IMR-90 (cell line): ENCODE results near the gene ANKIB1. TPM values are rescaled to one million over a fixed set of nuclear protein-coding genes. Genes with fewer than 3 reads are reported as not detected.

Experiments used
- ATAC-seq: fragments of 200-7000 bp; cut with Tn5 transposase; 2 replicates; pipeline ENCODE4 v1.9.1; 2020; ENCODE audit warnings: low read depth, mild to moderate bottlenecking, moderate library complexity
- BruUV-seq: library from RNA; stranded (reverse); fragments of 400-500 nt; replicated peaks from 2 replicates; lab custom pipeline; 2021; lab: Mats Ljungman, UMichigan
- CTCF ChIA-PET: fragments of 300-600 bp; formaldehyde crosslinking; extraction: SDS; loops from one replicate; lab custom pipeline; 2021; ENCODE audit warnings: antibody characterized with exemption; lab: Yijun Ruan, JAX
- POLR2A ChIA-PET: fragments of 300-600 bp; sonication (Branson Sonifier 250); formaldehyde crosslinking; loops from one replicate; lab custom pipeline; 2022; ENCODE audit warnings: antibody characterized with exemption; ENCODE audit not compliant: unreplicated experiment; lab: Charles Lee
- DNase-seq: peaks from one replicate; pipeline ENCODE4 v3.0.0; 2013
- H2AFZ ChIP-seq: replicated peaks from 2 replicates; pipeline ENCODE3; 2013; ENCODE audit warnings: low read length, mild to moderate bottlenecking; ENCODE audit not compliant: poor library complexity
- H2AK5ac ChIP-seq: 2 replicates; pipeline ENCODE4 v1.6.1; 2013; ENCODE audit warnings: low read depth, low read length, inconsistent platforms
- H2AK9ac ChIP-seq: replicated peaks from 2 replicates; pipeline ENCODE3; 2013; ENCODE audit warnings: mild to moderate bottlenecking, low read depth, low read length, moderate library complexity; ENCODE audit not compliant: poor library complexity
- H2BK120ac ChIP-seq: 2 replicates; pipeline ENCODE4 v1.6.1; 2013; ENCODE audit warnings: low read depth, low read length, inconsistent platforms
- H2BK15ac ChIP-seq: 3 replicates; pipeline ENCODE4 v1.6.1; 2013; ENCODE audit warnings: low read depth, low read length, inconsistent platforms
- H2BK20ac ChIP-seq: 2 replicates; pipeline ENCODE4 v1.6.1; 2013; ENCODE audit warnings: low read depth, mild to moderate bottlenecking, inconsistent platforms, low read length, moderate library complexity
- H2BK5ac ChIP-seq: 2 replicates; pipeline ENCODE4 v1.6.1; 2013; ENCODE audit warnings: mild to moderate bottlenecking, low read depth, low read length, inconsistent platforms; ENCODE audit not compliant: poor library complexity, severe bottlenecking
- H3K14ac ChIP-seq: replicated peaks from 2 replicates; pipeline ENCODE4 v1.6.1; 2013; ENCODE audit warnings: low read depth, low read length, inconsistent platforms
- H3K18ac ChIP-seq: 2 replicates; pipeline ENCODE4 v1.6.1; 2013; ENCODE audit warnings: low read depth, low read length, control low read depth
- H3K23ac ChIP-seq: 2 replicates; pipeline ENCODE4 v1.6.1; 2013; ENCODE audit warnings: low read depth, low read length, inconsistent platforms
- H3K27ac ChIP-seq: 2 replicates; pipeline ENCODE4 v1.5.1; 2013; ENCODE audit warnings: mild to moderate bottlenecking, control low read depth, low read length; ENCODE audit not compliant: insufficient read depth
- H3K27me3 ChIP-seq: 2 replicates; pipeline ENCODE4 v1.6.1; 2013; ENCODE audit warnings: low read length; ENCODE audit not compliant: control insufficient read depth, insufficient read depth
- H3K36me3 ChIP-seq: 2 replicates; pipeline ENCODE4 v1.6.1; 2013; ENCODE audit warnings: low read length, mixed read lengths; ENCODE audit not compliant: control insufficient read depth, insufficient read depth
- H3K4ac ChIP-seq: 2 replicates; pipeline ENCODE4 v1.6.1; 2013; ENCODE audit warnings: low read depth, low read length, inconsistent platforms
- H3K4me1 ChIP-seq: 2 replicates; pipeline ENCODE4 v1.6.1; 2013; ENCODE audit warnings: low read length, mixed read lengths; ENCODE audit not compliant: control insufficient read depth, insufficient read depth
- H3K4me2 ChIP-seq: 2 replicates; pipeline ENCODE4 v1.6.1; 2013; ENCODE audit warnings: low read depth, mild to moderate bottlenecking, control low read depth, low read length, moderate library complexity
- H3K4me3 ChIP-seq: 2 replicates; pipeline ENCODE4 v1.5.1; 2013; ENCODE audit warnings: low read depth, mild to moderate bottlenecking, control low read depth, low read length, moderate library complexity; ENCODE audit not compliant: insufficient read depth
- H3K56ac ChIP-seq: 2 replicates; pipeline ENCODE4 v1.6.1; 2013; ENCODE audit warnings: low read length, inconsistent platforms; ENCODE audit not compliant: insufficient read depth; ENCODE audit errors: extremely low read depth
- H3K79me1 ChIP-seq, 2 experiments: 2 replicates each; pipeline ENCODE4 v1.6.1; 2013; ENCODE audit warnings: low read length in 2 of 2, inconsistent platforms in 1 of 2, low read depth in 1 of 2
- H3K9ac ChIP-seq: 2 replicates; pipeline ENCODE4 v1.6.1; 2013; ENCODE audit warnings: low read depth, low read length, control low read depth
- H3K9me1 ChIP-seq: 2 replicates; pipeline ENCODE4 v1.6.1; 2013; ENCODE audit warnings: low read length, inconsistent platforms; ENCODE audit not compliant: insufficient read depth
- H3K9me3 ChIP-seq: 2 replicates; pipeline ENCODE4 v1.6.1; 2013; ENCODE audit warnings: low read length; ENCODE audit not compliant: control insufficient read depth, insufficient read depth
- H4K20me1 ChIP-seq: 2 replicates; pipeline ENCODE4 v1.6.1; 2013; ENCODE audit warnings: low read length, inconsistent platforms; ENCODE audit not compliant: insufficient read depth
- H4K5ac ChIP-seq: 2 replicates; pipeline ENCODE4 v1.6.1; 2013; ENCODE audit warnings: mild to moderate bottlenecking, low read depth, low read length, control low read depth
- H4K8ac ChIP-seq, 2 experiments: 2 replicates each; pipeline ENCODE4 v1.6.1; 2013; ENCODE audit warnings: low read depth in 2 of 2, low read length in 2 of 2, control low read depth in 1 of 2, inconsistent platforms in 1 of 2
- H4K91ac ChIP-seq: 2 replicates; pipeline ENCODE4 v1.6.1; 2013; ENCODE audit warnings: low read depth, low read length, inconsistent platforms; ENCODE audit not compliant: insufficient read depth
- BHLHE40 ChIP-seq: fragments of 150-350 bp; IDR thresholded peaks from 2 replicates; pipeline ENCODE4 v1.6.1; 2016; ENCODE audit warnings: mild to moderate bottlenecking, low read depth, low read length
- CEBPB ChIP-seq: IDR thresholded peaks from 2 replicates; pipeline ENCODE4 v1.6.1; 2012; ENCODE audit warnings: low read depth, low read length, improper control_type of control experiment
- CHD1 ChIP-seq: IDR thresholded peaks from 2 replicates; pipeline ENCODE4 v1.6.1; 2012; ENCODE audit warnings: low read depth, low read length, improper control_type of control experiment
- CTCF ChIP-seq: conservative IDR thresholded peaks from 2 replicates; pipeline ENCODE4 v1.5.1; 2012; ENCODE audit warnings: mild to moderate bottlenecking, low read depth, low read length, improper control_type of control experiment
- ELK1 ChIP-seq: fragments of 150-350 bp; IDR thresholded peaks from 2 replicates; pipeline ENCODE4 v1.6.1; 2016; ENCODE audit warnings: low read depth, mild to moderate bottlenecking, low read length, moderate library complexity, borderline replicate concordance
- FOS ChIP-seq: fragments of 150-350 bp; IDR thresholded peaks from 2 replicates; pipeline ENCODE4 v1.6.1; 2016; ENCODE audit warnings: low read depth, low read length
- MAFK ChIP-seq: IDR thresholded peaks from 2 replicates; pipeline ENCODE4 v1.6.1; 2012; ENCODE audit warnings: low read depth, low read length, improper control_type of control experiment
- MAZ ChIP-seq: IDR thresholded peaks from 2 replicates; pipeline ENCODE4 v1.6.1; 2012; ENCODE audit warnings: low read depth, mild to moderate bottlenecking, low read length, improper control_type of control experiment, moderate library complexity, borderline replicate concordance
- MXI1 ChIP-seq: IDR thresholded peaks from 2 replicates; pipeline ENCODE4 v1.6.1; 2012; ENCODE audit warnings: low read depth, mild to moderate bottlenecking, low read length, moderate library complexity, borderline replicate concordance
- NFE2L2 ChIP-seq: fragments of 150-350 bp; IDR thresholded peaks from 2 replicates; pipeline ENCODE4 v1.6.1; 2016; ENCODE audit warnings: low read depth, mild to moderate bottlenecking, low read length
- POLR2A ChIP-seq: IDR thresholded peaks from 2 replicates; pipeline ENCODE4 v1.6.1; 2012; ENCODE audit warnings: mild to moderate bottlenecking, low read depth, low read length
- RAD21 ChIP-seq: IDR thresholded peaks from 2 replicates; pipeline ENCODE4 v1.6.1; 2012; ENCODE audit warnings: low read length, improper control_type of control experiment
- RCOR1 ChIP-seq: IDR thresholded peaks from 2 replicates; pipeline ENCODE4 v1.6.1; 2012; ENCODE audit warnings: mild to moderate bottlenecking, low read length, improper control_type of control experiment; ENCODE audit not compliant: insufficient replicate concordance
- RFX5 ChIP-seq: IDR thresholded peaks from 2 replicates; pipeline ENCODE4 v1.8.0; 2012; ENCODE audit warnings: low read depth, mild to moderate bottlenecking, low read length, moderate library complexity
- SMC3 ChIP-seq: fragments of 150-350 bp; IDR thresholded peaks from 2 replicates; pipeline ENCODE4 v1.6.1; 2016; ENCODE audit warnings: low read depth, mild to moderate bottlenecking, antibody characterized with exemption, low read length, moderate library complexity
- USF2 ChIP-seq: fragments of 150-350 bp; IDR thresholded peaks from 2 replicates; pipeline ENCODE4 v1.6.1; 2017; ENCODE audit warnings: mild to moderate bottlenecking, antibody characterized with exemption, low read length, low read depth
- WGBS, 2 experiments: methylation state at CpG; one replicate each; pipeline versions ENCODE4 v1.1.5 to v1.1.7; 2013; ENCODE audit warnings: missing lambda C conversion rate in 2 of 2; ENCODE audit not compliant: insufficient read length in 1 of 2; ENCODE audit errors: extremely low coverage in 2 of 2; 5-methylcytosine and 5-hydroxymethylcytosine counted together
- dilution Hi-C: fragments of 300-500 bp; cut with HindIII; formaldehyde crosslinking; loops from one replicate; pipeline ENCODE4 v1.14.3; 2018; ENCODE audit warnings: low sequenced_read_pairs; ENCODE audit not compliant: unreplicated experiment
- in situ Hi-C: fragments of 300-500 bp; cut with MboI; formaldehyde crosslinking; loops from 3 replicates; pipeline ENCODE4 v1.14.3; 2019; ENCODE audit warnings: low sequenced_read_pairs, inconsistent platforms, mixed read lengths
- intact Hi-C: fragments of 100-400 bp; cut with micrococcal nuclease; formaldehyde crosslinking; loops from 2 replicates; pipeline ENCODE4 v1.10.0; 2022
- polyA plus RNA-seq, 3 experiments: library from polyadenylated mRNA; depleted of rRNA; stranded (reverse); fragments of >200 nt; gene quantifications; 2 replicates each; pipeline ENCODE4 v1.2.3, GENCODE V29; 2012; ENCODE audit warnings: low replicate concordance in 1 of 3
- total RNA-seq: library from RNA; depleted of rRNA; stranded (reverse); fragments of >200 nt; gene quantifications from 2 replicates; pipeline ENCODE4 v1.2.3, GENCODE V29; 2012

Gene ANKIB1
- total and polyA plus RNA-seq, 2 of the 4 experiments (the other 2 are of a cell fraction): 18.7 to 33.9 TPM

GRCh38 chr7:92432299-92432946 lies 186.6 kb downstream of the ANKIB1 start:
- H2BK20ac ChIP-seq: no peak overlapping the region
- TF ChIP-seq FOS (no peak), POLR2A (no peak), RCOR1 (no peak), USF2 (no peak), CHD1 (no peak), ELK1 (no peak), BHLHE40 (no peak), RFX5 (no peak), RAD21 (no peak), CEBPB (no peak), NFE2L2 (no peak), SMC3 (no peak), MAZ (no peak), MAFK (no peak), CTCF (no peak), MXI1 (no peak)
- ChIA-PET CTCF (no interaction called here), POLR2A (no interaction called here)
- H3K56ac ChIP-seq: no peak overlapping the region
- H3K4ac ChIP-seq: no peak overlapping the region
- no peak overlapping the region for H3K14ac ChIP-seq
- no peak overlapping the region for H4K91ac ChIP-seq
- no peak overlapping the region for H3K9ac ChIP-seq
- H3K79me1 ChIP-seq: no peaks in the 10 kb centered on the region
- no peak overlapping the region for H3K4me2 ChIP-seq
- no peaks in the 10 kb centered on the region for H3K36me3 ChIP-seq
- H2AFZ ChIP-seq: no peak overlapping the region
- no peak overlapping the region for H2BK120ac ChIP-seq
- no peak for DNase-seq
- no peak overlapping the region for H2AK5ac ChIP-seq
- H3K27ac ChIP-seq: no peak overlapping the region
- no peak overlapping the region for H3K4me3 ChIP-seq
- no peak overlapping the region for H4K8ac ChIP-seq
- H2BK15ac ChIP-seq: no peak overlapping the region
- intact Hi-C loops: no loop called here
- H3K9me1 ChIP-seq: no peaks in the 10 kb centered on the region; the same call in 1 of the 2 replicates
- in situ Hi-C loops: no loop called here
- H4K20me1 ChIP-seq: no peaks in the 10 kb centered on the region
- WGBS, 2 experiments: no CpG with 5 or more reads among the region's 3 CpGs
- no peak overlapping the region for H2BK5ac ChIP-seq
- H3K4me1 ChIP-seq: no peaks in the 10 kb centered on the region
- no peaks in the 10 kb centered on the region for H3K9me3 ChIP-seq
- dilution Hi-C loops: no loop called here
- H3K23ac ChIP-seq: no peak overlapping the region
- peaks cover 7% of the 10 kb centered on the region for H3K27me3 ChIP-seq
- H4K5ac ChIP-seq: no peak overlapping the region
- no peak overlapping the region for H2AK9ac ChIP-seq
- no peak overlapping the region for H3K18ac ChIP-seq
- no TSS peak for BruUV-seq
- no peak for ATAC-seq
